CD4-positive, alpha-beta memory T cell (primary cell): ENCODE data around the gene KLHL22. TPM values are rescaled to one million over a fixed set of nuclear protein-coding genes. Genes with fewer than 3 reads are reported as not detected.
A peak's percentile ranks its signal among the peaks of the same experiment; 100 is the strongest.
"Not testable (repeated sequence)": the region's sequence is repeated elsewhere in the genome, so short reads cannot be mapped to it uniquely, and the experiment has no call there.

Experiments
- CTCF ChIA-PET: fragments of 350-600 bp; sonication (Branson Sonifier 250); formaldehyde crosslinking; loops from one replicate; lab custom pipeline; 2021; ENCODE audit warnings: inconsistent platforms; ENCODE audit not compliant: partially characterized antibody; lab: Charles Lee
- POLR2A ChIA-PET: fragments of 350-600 bp; sonication (Branson Sonifier 250); formaldehyde crosslinking; loops from one replicate; lab custom pipeline; 2021; ENCODE audit not compliant: partially characterized antibody; lab: Charles Lee
- DNase-seq, 5 donors: peaks; one replicate each; pipeline versions ENCODE4 v3.0.0 to v3.0.0-alpha.2; 2020 to 2022; ENCODE audit warnings: mixed read lengths in 1 of 5
- H3K27ac ChIP-seq: one replicate; pipeline ENCODE4 v1.7.0; 2013; ENCODE audit warnings: low read depth, low read length
- H3K27me3 ChIP-seq: 2 replicates; pipeline ENCODE4 v1.7.0; 2013; ENCODE audit warnings: mild to moderate bottlenecking, low read length, moderate library complexity; ENCODE audit not compliant: insufficient read depth
- H3K36me3 ChIP-seq: 2 replicates; pipeline ENCODE4 v1.7.0; 2013; ENCODE audit warnings: mild to moderate bottlenecking, low read length, moderate library complexity; ENCODE audit not compliant: insufficient read depth
- H3K4me1 ChIP-seq: 2 replicates; pipeline ENCODE4 v1.7.0; 2013; ENCODE audit warnings: mild to moderate bottlenecking, low read length, moderate library complexity; ENCODE audit not compliant: insufficient read depth
- H3K4me3 ChIP-seq, 2 donors: one replicate each; pipeline ENCODE4 v1.7.0; 2013; ENCODE audit warnings: low read length in 2 of 2, mild to moderate bottlenecking in 1 of 2
- H3K9me3 ChIP-seq, 2 donors: one replicate each; pipeline ENCODE4 v1.7.0; 2013; ENCODE audit warnings: low read length in 2 of 2, control low read depth in 1 of 2; ENCODE audit not compliant: control insufficient read depth in 1 of 2
- H3K27ac Mint-ChIP-seq, 7 donors: one replicate each; pipeline ENCODE4 v1.8.0; 2020 to 2021; ENCODE audit warnings: mixed read lengths in 7 of 7, mild to moderate bottlenecking in 6 of 7, inconsistent platforms in 3 of 7, moderate library complexity in 3 of 7
- H3K27me3 Mint-ChIP-seq, 2 donors: one replicate each; pipeline ENCODE4 v1.8.0; 2020 to 2021; ENCODE audit warnings: mixed read lengths in 2 of 2
- H3K36me3 Mint-ChIP-seq, 2 donors: one replicate each; pipeline ENCODE4 v1.8.0; 2020 to 2021; ENCODE audit warnings: mixed read lengths in 2 of 2, inconsistent platforms in 1 of 2, mild to moderate bottlenecking in 1 of 2
- H3K4me1 Mint-ChIP-seq, 4 donors: one replicate each; pipeline ENCODE4 v1.8.0; 2020 to 2021; ENCODE audit warnings: mixed read lengths in 4 of 4, mild to moderate bottlenecking in 1 of 4
- H3K4me3 Mint-ChIP-seq, 8 donors: one replicate each; pipeline ENCODE4 v1.8.0; 2020 to 2021; ENCODE audit warnings: mixed read lengths in 8 of 8, mild to moderate bottlenecking in 7 of 8, moderate library complexity in 6 of 8, inconsistent platforms in 3 of 8
- H3K9me3 Mint-ChIP-seq, 8 donors: one replicate each; pipeline ENCODE4 v1.8.0; 2020 to 2021; ENCODE audit warnings: mixed read lengths in 8 of 8, mild to moderate bottlenecking in 5 of 8, inconsistent platforms in 3 of 8, moderate library complexity in 1 of 8
- intact Hi-C: fragments of 100-400 bp; cut with micrococcal nuclease; formaldehyde crosslinking; loops from one replicate; pipeline ENCODE4 v1.15.1; 2023
- polyA plus RNA-seq, 2 donors: library from polyadenylated mRNA; unstranded; fragments of 300-500 nt; fragmentation: Illumina TruSeq; gene quantifications; one replicate each; pipeline ENCODE4 v1.2.3, GENCODE V29; 2021
- total RNA-seq, 2 experiments: library from RNA; stranded (reverse); gene quantifications; one replicate each; pipeline ENCODE4 v1.2.3, GENCODE V29; 2021

KLHL22 gene
- total and polyA plus RNA-seq, 4 experiments from 2014 or later = 19.4 to 63.1 (median 42.0) TPM

GRCh38 chr22:20418211-20418788 is 77.3 kb downstream of the KLHL22 start:
- Mint-ChIP-seq H3K27me3 (no peaks in the 10 kb centered on the region), H3K36me3 (no peaks in the 10 kb centered on the region), H3K9me3 (peaks cover 0 to 3% (median 0%) of the 10 kb centered on the region in 8 donors), H3K27ac (peak overlapping the region in 1 of 7 donors; percentile 35), H3K4me1 (peaks cover 0 to 8% (median 3%) of the 10 kb centered on the region in 4 donors), H3K4me3 (peak overlapping the region in 7 of 8 donors; percentile 39 to 74 (median 70))
- CTCF ChIA-PET = interaction anchor here (0.6 to 4.8 kb wide), 52 partner anchors 9 to 563 kb away, joined by 3 to 107 read pairs (median 4); partner anchors contain the start of gene MED15
- Histone ChIP-seq H3K4me3 (peak overlapping the region in 1 of 2 donors; percentile 51), H3K36me3 (no peaks in the 10 kb centered on the region), H3K27ac (no peak overlapping the region), H3K27me3 (no peaks in the 10 kb centered on the region), H3K4me1 (peaks cover 6% of the 10 kb centered on the region), H3K9me3 (no peaks in the 10 kb centered on the region)
- DNase-seq = peak; percentile 67 to 74 (median 69)
- POLR2A ChIA-PET = interaction anchor here (0.7 to 1.6 kb wide), 8 partner anchors 9 to 154 kb away, joined by 3 to 13 read pairs (median 6); no protein-coding TSS in a partner anchor
- intact Hi-C loops = loop anchor here (1.0 to 5.0 kb wide), 5 partner anchors 38 to 367 kb away; no protein-coding TSS in a partner anchor

GRCh38 chr22:20415699-20416098 is 79.9 kb downstream of the KLHL22 start:
- H3K4me3 Mint-ChIP-seq, H3K36me3 Mint-ChIP-seq, H3K4me3 ChIP-seq, H3K27me3 Mint-ChIP-seq, H3K4me1 Mint-ChIP-seq, POLR2A ChIA-PET, H3K36me3 ChIP-seq, H3K27ac ChIP-seq, H3K27me3 ChIP-seq, H3K4me1 ChIP-seq, H3K27ac Mint-ChIP-seq, H3K9me3 ChIP-seq, DNase-seq, H3K9me3 Mint-ChIP-seq: not testable (repeated sequence)
- intact Hi-C loops = loop anchor here (5.0 kb wide), 1 partner anchor 152 kb away; no protein-coding TSS in a partner anchor
- CTCF ChIA-PET = interaction anchor here (4.8 kb wide), 1 partner anchor 40 kb away, joined by 107 read pairs; no protein-coding TSS in a partner anchor

- POLR2A ChIA-PET = not testable (repeated sequence)
- intact Hi-C loops = loop anchor here (5.0 kb wide), 1 partner anchor 152 kb away; no protein-coding TSS in a partner anchor
- CTCF ChIA-PET = interaction anchor here (4.8 kb wide), 1 partner anchor 40 kb away, joined by 107 read pairs; no protein-coding TSS in a partner anchor
Measured at GRCh38 chr22:20415241-20415640, 80.4 kb downstream of the KLHL22 start.

GRCh38 chr22:20414450-20414849 is 81.1 kb downstream of the KLHL22 start:
- no peak for DNase-seq
- H3K9me3 Mint-ChIP-seq = peaks cover 0 to 3% (median 0%) of the 10 kb centered on the region in 8 donors
- ChIA-PET CTCF (no interaction called here), POLR2A (no interaction called here)
- intact Hi-C loops = no loop called here
- H3K27ac Mint-ChIP-seq = no peak overlapping the region
- Histone ChIP-seq H3K27ac (no peak overlapping the region), H3K9me3 (no peaks in the 10 kb centered on the region), H3K27me3 (no peaks in the 10 kb centered on the region), H3K36me3 (no peaks in the 10 kb centered on the region), H3K4me3 (no peak overlapping the region), H3K4me1 (peaks cover 6% of the 10 kb centered on the region)
- no peaks in the 10 kb centered on the region for H3K27me3 Mint-ChIP-seq
- H3K4me3 Mint-ChIP-seq = no peak overlapping the region
- peaks cover 0 to 8% (median 3%) of the 10 kb centered on the region in 4 donors for H3K4me1 Mint-ChIP-seq
- H3K36me3 Mint-ChIP-seq = no peaks in the 10 kb centered on the region

More at GRCh38 chr22:20415241-20415640, 80.4 kb downstream of the KLHL22 start:
- not testable (repeated sequence) for H3K4me3 Mint-ChIP-seq, H3K36me3 Mint-ChIP-seq, DNase-seq, H3K36me3 ChIP-seq, H3K27ac ChIP-seq, H3K9me3 ChIP-seq, H3K27me3 Mint-ChIP-seq, H3K4me3 ChIP-seq, H3K27me3 ChIP-seq, H3K4me1 ChIP-seq, H3K9me3 Mint-ChIP-seq, H3K4me1 Mint-ChIP-seq
- H3K27ac Mint-ChIP-seq = peak overlapping the region in 1 of 7 donors; percentile 68

- Histone ChIP-seq H3K4me3 (no peak overlapping the region), H3K9me3 (no peaks in the 10 kb centered on the region), H3K27ac (no peak overlapping the region), H3K27me3 (no peaks in the 10 kb centered on the region), H3K4me1 (peaks cover 6% of the 10 kb centered on the region), H3K36me3 (no peaks in the 10 kb centered on the region)
- no peaks in the 10 kb centered on the region for H3K36me3 Mint-ChIP-seq
- ChIA-PET CTCF (no interaction called here), POLR2A (no interaction called here)
- no peaks in the 10 kb centered on the region for H3K27me3 Mint-ChIP-seq
- peaks cover 0 to 7% (median 3%) of the 10 kb centered on the region in 4 donors for H3K4me1 Mint-ChIP-seq
- intact Hi-C loops = no loop called here
- no peak for DNase-seq
- no peak overlapping the region for H3K27ac Mint-ChIP-seq
- peaks cover 0 to 3% (median 0%) of the 10 kb centered on the region in 8 donors for H3K9me3 Mint-ChIP-seq
- no peak overlapping the region for H3K4me3 Mint-ChIP-seq
Measured at GRCh38 chr22:20414059-20414440, 81.5 kb downstream of the KLHL22 start.

GRCh38 chr22:20413217-20414058 is 82.2 kb downstream of the KLHL22 start:
- Mint-ChIP-seq H3K27ac (no peak overlapping the region), H3K36me3 (peaks cover 0 to 4% of the 10 kb centered on the region in 2 donors), H3K27me3 (no peaks in the 10 kb centered on the region), H3K4me1 (peaks cover 0 to 3% (median 1%) of the 10 kb centered on the region in 4 donors), H3K4me3 (no peak overlapping the region), H3K9me3 (peaks cover 0 to 3% (median 0%) of the 10 kb centered on the region in 8 donors)
- Histone ChIP-seq H3K27me3 (no peaks in the 10 kb centered on the region), H3K27ac (no peak overlapping the region), H3K9me3 (no peaks in the 10 kb centered on the region), H3K4me1 (peaks cover 3% of the 10 kb centered on the region), H3K4me3 (no peak overlapping the region), H3K36me3 (no peaks in the 10 kb centered on the region)
- no peak for DNase-seq
- ChIA-PET POLR2A (no interaction called here), CTCF (no interaction called here)
- intact Hi-C loops = no loop called here
